ENCODE results near the gene TLK1.

Gene TLK1

GRCh38 chr2:171102802-171103201 lies 57.9 kb downstream of the TLK1 start:
- TF ChIP-seq CTCF (IDR thresholded peaks at IDR 0.05; ENCODE audit: insufficient read depth, low read length) (no peak), REST (IDR thresholded peaks at IDR 0.05; ENCODE audit: insufficient replicate concordance, low read depth) (no peak), POLR2AphosphoS5 (IDR thresholded peaks at IDR 0.05; ENCODE audit: low read depth) (no peak), GABPA (IDR thresholded peaks at IDR 0.05; ENCODE audit: low read depth) (no peak), SPI1 (IDR thresholded peaks at IDR 0.05; ENCODE audit: borderline replicate concordance, low read depth) (no peak)
- H3K27me3 ChIP-seq (ENCODE audit: insufficient read depth, poor library complexity, severe bottlenecking): no peaks in the 10 kb centered on the region
- no peak overlapping the region for H3K4me3 ChIP-seq (replicated peaks; ENCODE audit: insufficient read depth, low read length)
- no peak for DNase-seq (ENCODE audit: low read depth in 1 of 2, low spot score in 1 of 2)
- H3K27ac ChIP-seq (replicated peaks): no peak overlapping the region

GRCh38 chr2:171100370-171100769 lies 60.3 kb downstream of the TLK1 start:
- no peak for DNase-seq (ENCODE audit: low read depth in 1 of 2, low spot score in 1 of 2)
- Histone ChIP-seq H3K27ac (replicated peaks) (no peak overlapping the region), H3K27me3 (ENCODE audit: insufficient read depth, poor library complexity, severe bottlenecking) (no peaks in the 10 kb centered on the region), H3K4me3 (replicated peaks; ENCODE audit: insufficient read depth, low read length) (no peak overlapping the region)
- TF ChIP-seq SPI1 (IDR thresholded peaks at IDR 0.05; ENCODE audit: borderline replicate concordance, low read depth) (0 out of 2 replicates have a peak, but pooled peaks have one; percentile 8), REST (IDR thresholded peaks at IDR 0.05; ENCODE audit: insufficient replicate concordance, low read depth) (no peak)

GRCh38 chr2:171098607-171099006 lies 62.1 kb downstream of the TLK1 start:
- DNase-seq (ENCODE audit: low read depth in 1 of 2, low spot score in 1 of 2): no peak
- no peak overlapping the region for H3K4me3 ChIP-seq (replicated peaks; ENCODE audit: insufficient read depth, low read length)

More at GRCh38 chr2:171098607-171099006, 62.1 kb downstream of the TLK1 start:
- TF ChIP-seq SPI1 (IDR thresholded peaks at IDR 0.05; ENCODE audit: borderline replicate concordance, low read depth) (no peak), CTCF (IDR thresholded peaks at IDR 0.05; ENCODE audit: insufficient read depth, low read length) (no peak), POLR2AphosphoS5 (IDR thresholded peaks at IDR 0.05; ENCODE audit: low read depth) (no peak), REST (IDR thresholded peaks at IDR 0.05; ENCODE audit: insufficient replicate concordance, low read depth) (no peak), GABPA (IDR thresholded peaks at IDR 0.05; ENCODE audit: low read depth) (no peak)
- Histone ChIP-seq H3K27ac (replicated peaks) (no peak overlapping the region), H3K27me3 (ENCODE audit: insufficient read depth, poor library complexity, severe bottlenecking) (no peaks in the 10 kb centered on the region)

Measured in HL-60 (cell line).